Activated CD4-positive, alpha-beta T cell treated with anti-CD3 and anti-CD28 coated beads, Interleukin-2, amount 10 ng/mL, durations not matched to agents 7 days and 5 days (primary cell): ENCODE measurements around the gene DNAL1. TPM values are rescaled to one million over a fixed set of nuclear protein-coding genes. Genes with fewer than 3 reads are reported as not detected.

Experiments used
- CTCF ChIA-PET: fragments of 350-600 bp; sonication (Branson Sonifier 250); formaldehyde crosslinking; loops from one replicate; lab custom pipeline; 2021; ENCODE audit warnings: antibody characterized with exemption; lab: Charles Lee
- POLR2A ChIA-PET: fragments of 350-600 bp; sonication (Branson Sonifier 250); formaldehyde crosslinking; loops from one replicate; lab custom pipeline; 2021; ENCODE audit warnings: antibody characterized with exemption; lab: Charles Lee
- DNase-seq: peaks from one replicate; pipeline ENCODE4 v3.0.0-alpha.2; 2020
- H3K27ac Mint-ChIP-seq: one replicate; pipeline ENCODE4 v1.8.0; 2021; ENCODE audit warnings: mild to moderate bottlenecking, moderate library complexity, mixed read lengths
- H3K27me3 Mint-ChIP-seq: one replicate; pipeline ENCODE4 v1.8.0; 2021; ENCODE audit warnings: mixed read lengths
- H3K36me3 Mint-ChIP-seq: one replicate; pipeline ENCODE4 v1.8.0; 2021; ENCODE audit warnings: low read depth, mixed read lengths
- H3K4me1 Mint-ChIP-seq: one replicate; pipeline ENCODE4 v1.8.0; 2021; ENCODE audit warnings: mixed read lengths
- H3K4me3 Mint-ChIP-seq: one replicate; pipeline ENCODE4 v1.8.0; 2021; ENCODE audit warnings: mild to moderate bottlenecking, moderate library complexity, mixed read lengths
- H3K9me3 Mint-ChIP-seq: one replicate; pipeline ENCODE4 v1.8.0; 2021; ENCODE audit warnings: mixed read lengths
- total RNA-seq, 2 experiments: library from RNA; stranded (reverse); gene quantifications; one replicate each; pipeline ENCODE4 v1.2.3, GENCODE V29; 2021

DNAL1 gene
- total RNA-seq, 2 experiments from 2014 or later = 5.0 to 7.7 TPM

DNA sequence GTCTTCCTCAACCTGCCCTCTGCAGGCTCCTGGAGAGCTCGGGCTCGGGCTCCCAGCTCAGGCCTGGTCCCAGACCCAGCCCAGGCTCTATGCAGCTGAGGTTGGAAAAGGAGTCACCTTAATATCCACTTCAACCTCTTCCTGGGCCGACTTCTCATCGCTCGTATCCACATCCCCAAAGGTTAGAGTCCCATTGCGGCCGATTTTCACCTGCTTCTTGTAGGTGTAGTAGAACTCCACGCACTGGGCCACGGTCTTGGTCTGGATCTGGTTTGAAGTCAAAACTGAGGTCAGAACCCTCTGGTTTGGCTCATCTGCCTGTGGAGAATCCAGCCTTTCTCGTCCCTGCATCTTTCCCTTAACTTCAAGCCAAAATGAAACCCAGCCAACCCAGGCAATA lies 77.8 kb downstream of the DNAL1 start:
- no peaks in the 10 kb centered on the region for H3K9me3 Mint-ChIP-seq
- no peaks in the 10 kb centered on the region for H3K27me3 Mint-ChIP-seq
- DNase-seq = no peak
- CTCF ChIA-PET = interaction anchor here (0.6 to 2.0 kb wide), 2 partner anchors 19 to 195 kb away, joined by 3 to 6 read pairs; no protein-coding TSS in a partner anchor
- POLR2A ChIA-PET = no interaction called here
- H3K36me3 Mint-ChIP-seq = peaks cover 70% of the 10 kb centered on the region
- H3K4me3 Mint-ChIP-seq = no peak overlapping the region
- H3K27ac Mint-ChIP-seq = no peak overlapping the region
- H3K4me1 Mint-ChIP-seq = peaks cover 14% of the 10 kb centered on the region

- H3K4me1 Mint-ChIP-seq = peaks cover 22% of the 10 kb centered on the region
- no peak for DNase-seq
- H3K27me3 Mint-ChIP-seq = no peaks in the 10 kb centered on the region
- H3K36me3 Mint-ChIP-seq = peaks cover 68% of the 10 kb centered on the region
- H3K4me3 Mint-ChIP-seq = no peak overlapping the region
- peak overlapping the region; percentile 65 for H3K27ac Mint-ChIP-seq
- ChIA-PET POLR2A (no interaction called here), CTCF (interaction anchor here (0.6 to 2.0 kb wide), 6 partner anchors 10 to 194 kb away, joined by 3 to 6 read pairs (median 4); partner anchors contain the start of gene PNMA1)
- H3K9me3 Mint-ChIP-seq = no peaks in the 10 kb centered on the region
These were observed 78.6 kb downstream of the DNAL1 start for GRCh38 chr14:73723406-73723796.

GRCh38 chr14:73723797-73724661 lies 79.2 kb downstream of the DNAL1 start:
- Mint-ChIP-seq H3K9me3 (no peaks in the 10 kb centered on the region), H3K4me3 (no peak overlapping the region), H3K27ac (peak overlapping the region; percentile 65), H3K36me3 (peaks cover 74% of the 10 kb centered on the region), H3K4me1 (peaks cover 28% of the 10 kb centered on the region), H3K27me3 (no peaks in the 10 kb centered on the region)
- POLR2A ChIA-PET = no interaction called here
- CTCF ChIA-PET = interaction anchor here (0.6 to 2.0 kb wide), 9 partner anchors 9 to 242 kb away, joined by 3 to 6 read pairs (median 3); partner anchors contain the start of gene PNMA1
- no peak for DNase-seq

- POLR2A ChIA-PET = no interaction called here
- H3K27ac Mint-ChIP-seq = no peak overlapping the region
- H3K27me3 Mint-ChIP-seq = no peaks in the 10 kb centered on the region
- H3K4me3 Mint-ChIP-seq = no peak overlapping the region
- H3K9me3 Mint-ChIP-seq = no peaks in the 10 kb centered on the region
- DNase-seq = no peak
- CTCF ChIA-PET = interaction anchor here (0.9 to 2.0 kb wide), 7 partner anchors 8 to 102 kb away, joined by 3 to 6 read pairs (median 3); partner anchors contain the start of gene PNMA1
- H3K4me1 Mint-ChIP-seq = peaks cover 35% of the 10 kb centered on the region
- peaks cover 75% of the 10 kb centered on the region for H3K36me3 Mint-ChIP-seq
These were observed 79.9 kb downstream of the DNAL1 start for GRCh38 chr14:73724696-73725095.

DNA sequence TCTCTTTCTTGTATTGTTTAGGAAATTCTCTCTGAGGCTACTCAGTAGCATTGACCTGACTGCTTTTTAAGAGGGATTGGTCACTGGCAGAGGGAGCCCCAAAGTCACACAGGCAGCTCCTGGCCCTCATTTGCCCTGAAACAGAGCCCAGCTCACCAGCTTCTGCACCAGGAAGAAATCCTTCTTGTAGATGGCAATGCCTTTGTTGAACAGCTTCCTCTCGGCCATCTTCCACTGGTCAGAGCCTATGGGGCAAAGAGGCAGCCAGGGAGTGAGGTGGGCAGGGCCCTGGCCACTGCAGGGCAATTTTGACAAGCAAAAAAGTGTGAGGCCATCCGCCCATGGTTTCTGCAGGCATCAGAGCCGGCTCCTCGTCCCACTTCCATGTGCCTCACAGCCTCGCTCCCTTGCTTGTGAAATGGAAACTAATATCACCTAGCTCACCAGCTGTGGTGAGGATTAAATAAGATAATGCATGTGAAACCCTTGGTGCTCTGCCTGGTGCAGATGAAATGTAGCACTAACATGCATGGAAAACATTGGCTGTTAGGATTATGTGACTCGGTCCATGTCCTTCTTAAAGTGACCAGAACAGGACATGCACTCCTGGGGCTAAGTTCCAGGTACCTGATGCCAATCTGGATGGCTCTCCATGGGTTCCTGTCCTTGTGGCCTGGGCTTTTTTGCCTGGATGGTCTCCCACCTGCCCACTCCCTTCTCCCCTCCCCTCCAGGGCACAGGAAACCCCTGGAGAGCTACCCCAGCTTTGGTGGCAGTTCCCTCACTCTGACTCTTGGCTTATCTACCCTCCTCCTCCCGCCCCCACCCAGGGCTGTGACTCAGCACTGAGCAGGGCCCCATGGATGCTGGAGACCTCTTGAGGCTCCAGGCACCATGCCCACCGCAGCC lies 80.6 kb downstream of the DNAL1 start:
- no peak overlapping the region for H3K4me3 Mint-ChIP-seq
- peaks cover 79% of the 10 kb centered on the region for H3K36me3 Mint-ChIP-seq
- H3K27ac Mint-ChIP-seq = no peak overlapping the region
- H3K27me3 Mint-ChIP-seq = no peaks in the 10 kb centered on the region
- ChIA-PET CTCF (interaction anchor here (0.5 to 1.2 kb wide), 5 partner anchors 9 to 101 kb away, joined by 3 to 5 read pairs (median 3); no protein-coding TSS in a partner anchor), POLR2A (no interaction called here)
- DNase-seq = no peak
- no peaks in the 10 kb centered on the region for H3K9me3 Mint-ChIP-seq
- peaks cover 41% of the 10 kb centered on the region for H3K4me1 Mint-ChIP-seq

GRCh38 chr14:73726025-73726961 lies 81.5 kb downstream of the DNAL1 start:
- ChIA-PET POLR2A (no interaction called here), CTCF (interaction anchor here (0.5 to 4.3 kb wide), 6 partner anchors 9 to 138 kb away, joined by 3 to 78 read pairs (median 3); no protein-coding TSS in a partner anchor)
- peak overlapping the region; percentile 46 for H3K27ac Mint-ChIP-seq
- DNase-seq = no peak
- peaks cover 73% of the 10 kb centered on the region for H3K36me3 Mint-ChIP-seq
- no peaks in the 10 kb centered on the region for H3K9me3 Mint-ChIP-seq
- no peak overlapping the region for H3K4me3 Mint-ChIP-seq
- no peaks in the 10 kb centered on the region for H3K27me3 Mint-ChIP-seq
- peaks cover 43% of the 10 kb centered on the region for H3K4me1 Mint-ChIP-seq

DNA sequence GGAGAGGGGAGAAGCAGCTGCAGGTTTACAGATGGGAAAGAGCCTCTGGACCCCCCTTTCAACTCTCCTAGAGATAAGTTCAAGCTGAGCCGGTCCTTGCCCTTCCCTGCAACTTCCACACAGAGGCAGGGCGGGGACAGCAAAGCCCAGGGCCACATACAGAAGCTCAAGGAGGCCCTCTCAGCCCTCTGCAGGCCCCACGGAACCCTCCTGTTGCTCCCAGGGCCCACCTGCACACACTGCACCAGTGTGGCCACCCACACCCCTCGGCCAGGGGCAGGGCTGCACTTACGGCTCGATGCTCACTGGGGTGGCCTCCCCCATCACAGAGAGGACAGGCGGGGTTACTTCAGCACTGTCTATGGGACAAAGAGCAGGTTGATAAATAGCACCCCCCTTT lies 82.4 kb downstream of the DNAL1 start:
- H3K4me3 Mint-ChIP-seq = no peak overlapping the region
- H3K27ac Mint-ChIP-seq = peak overlapping the region; percentile 46
- ChIA-PET POLR2A (no interaction called here), CTCF (interaction anchor here (0.5 to 4.3 kb wide), 11 partner anchors 10 to 378 kb away, joined by 3 to 78 read pairs (median 3); no protein-coding TSS in a partner anchor)
- DNase-seq = no peak
- no peaks in the 10 kb centered on the region for H3K9me3 Mint-ChIP-seq
- H3K36me3 Mint-ChIP-seq = peaks cover 69% of the 10 kb centered on the region
- peaks cover 46% of the 10 kb centered on the region for H3K4me1 Mint-ChIP-seq
- no peaks in the 10 kb centered on the region for H3K27me3 Mint-ChIP-seq

GRCh38 chr14:73728717-73729330 lies 84.0 kb downstream of the DNAL1 start:
- ChIA-PET POLR2A (no interaction called here), CTCF (interaction anchor here (0.6 to 4.3 kb wide), 30 partner anchors 9 to 257 kb away, joined by 3 to 78 read pairs (median 4); partner anchors contain the start of gene PTGR2)
- Mint-ChIP-seq H3K4me3 (no peak overlapping the region), H3K27me3 (no peaks in the 10 kb centered on the region), H3K9me3 (no peaks in the 10 kb centered on the region), H3K36me3 (peaks cover 64% of the 10 kb centered on the region), H3K27ac (peak overlapping the region; percentile 76), H3K4me1 (peaks cover 44% of the 10 kb centered on the region)
- peak; percentile 92 for DNase-seq

DNA sequence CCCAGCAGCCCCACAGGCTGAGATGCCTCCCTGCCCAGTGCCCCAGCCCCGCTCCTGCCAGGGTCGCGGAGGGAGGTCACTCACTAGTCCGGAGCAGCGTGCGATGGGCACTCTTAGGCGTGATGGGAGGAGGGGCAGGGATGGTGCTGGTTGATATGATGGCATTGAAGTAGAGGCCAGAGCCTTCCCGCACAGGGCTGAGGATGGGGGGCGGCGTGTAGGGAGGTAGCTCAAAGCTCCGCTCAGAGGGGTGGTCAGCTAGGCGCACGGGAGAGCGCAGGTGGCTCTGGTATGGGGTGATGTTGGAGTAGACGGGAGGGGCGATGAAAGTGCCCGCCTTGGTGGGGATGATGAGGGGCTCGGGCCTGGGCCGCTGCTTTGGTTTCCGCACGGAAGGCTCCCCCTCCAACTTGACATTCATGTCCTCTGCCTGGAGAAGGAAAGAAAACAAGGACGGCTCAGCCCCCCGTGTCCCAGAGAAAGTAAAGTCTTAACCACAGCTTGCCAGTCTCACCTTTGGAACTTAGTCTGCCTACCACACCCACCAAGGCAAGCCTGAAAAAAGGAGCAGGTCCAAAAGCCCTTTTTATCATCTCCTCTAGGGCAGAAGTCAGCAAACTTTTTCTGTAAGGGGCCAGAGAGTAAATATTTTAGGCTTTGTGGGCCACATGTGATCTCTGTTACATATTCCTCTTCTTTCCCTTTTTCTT lies 84.9 kb downstream of the DNAL1 start:
- Mint-ChIP-seq H3K27ac (peak overlapping the region; percentile 76), H3K27me3 (no peaks in the 10 kb centered on the region), H3K9me3 (no peaks in the 10 kb centered on the region), H3K36me3 (peaks cover 64% of the 10 kb centered on the region), H3K4me1 (peaks cover 48% of the 10 kb centered on the region), H3K4me3 (no peak overlapping the region)
- DNase-seq = no peak
- POLR2A ChIA-PET = no interaction called here
- CTCF ChIA-PET = interaction anchor here (0.6 to 4.3 kb wide), 18 partner anchors 10 to 124 kb away, joined by 3 to 78 read pairs (median 4); a partner anchor contains a TSS

DNA sequence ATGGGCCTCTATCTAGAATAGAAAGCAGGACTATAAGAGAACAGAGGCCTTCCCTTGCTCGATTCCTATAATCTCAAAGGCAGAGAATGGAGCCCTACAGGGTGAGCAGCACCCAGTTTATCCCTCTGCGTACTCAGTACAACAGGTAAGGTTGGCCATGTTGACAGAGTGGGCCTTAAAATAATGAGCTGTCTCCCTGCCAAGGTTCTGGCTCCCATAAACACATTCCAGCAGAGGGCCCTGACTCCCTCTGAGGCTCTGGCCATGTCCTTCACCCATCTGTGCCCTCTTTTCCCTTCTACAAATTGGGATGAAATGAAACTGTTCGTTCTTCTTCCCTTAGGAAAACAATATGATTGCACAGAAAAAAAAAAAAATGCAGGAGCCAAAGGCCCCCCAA lies 86.3 kb downstream of the DNAL1 start:
- Mint-ChIP-seq H3K4me1 (peaks cover 49% of the 10 kb centered on the region), H3K27ac (no peak overlapping the region), H3K36me3 (peaks cover 59% of the 10 kb centered on the region), H3K4me3 (no peak overlapping the region), H3K9me3 (no peaks in the 10 kb centered on the region), H3K27me3 (no peaks in the 10 kb centered on the region)
- no peak for DNase-seq
- ChIA-PET POLR2A (no interaction called here), CTCF (interaction anchor here (1.3 to 4.3 kb wide), 6 partner anchors 9 to 95 kb away, joined by 3 to 78 read pairs (median 4); no protein-coding TSS in a partner anchor)

DNA sequence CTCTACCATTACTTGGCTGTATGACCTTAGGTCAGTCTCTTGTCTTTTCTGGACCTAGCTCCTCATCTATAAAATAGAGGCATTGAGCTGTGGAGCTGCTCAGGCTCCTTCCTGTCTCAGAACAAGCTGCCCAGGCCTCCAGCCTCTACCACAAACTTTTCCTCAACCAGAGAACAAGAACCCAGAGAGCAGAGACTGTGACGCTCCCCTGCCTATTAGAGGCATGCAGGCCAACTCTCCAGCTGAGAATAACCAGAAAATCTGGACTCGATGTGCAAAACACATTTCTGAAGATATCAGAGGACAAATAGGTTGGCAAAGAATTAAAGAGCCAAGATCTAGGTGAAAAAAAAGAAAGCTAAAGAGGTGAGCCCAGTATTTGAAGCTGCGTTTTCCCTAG lies 87.2 kb downstream of the DNAL1 start:
- Mint-ChIP-seq H3K27me3 (no peaks in the 10 kb centered on the region), H3K9me3 (no peaks in the 10 kb centered on the region), H3K36me3 (peaks cover 62% of the 10 kb centered on the region), H3K27ac (peak overlapping the region; percentile 65), H3K4me3 (no peak overlapping the region), H3K4me1 (peaks cover 48% of the 10 kb centered on the region)
- ChIA-PET POLR2A (no interaction called here), CTCF (interaction anchor here (0.8 to 2.0 kb wide), 7 partner anchors 8 to 95 kb away, joined by 3 to 6 read pairs (median 3); no protein-coding TSS in a partner anchor)
- no peak for DNase-seq
